Neuronal stem cell (in vitro differentiated cells): ENCODE measurements around the gene RTP2.

Source experiments
- DNase-seq: peaks from one replicate; pipeline ENCODE4 v3.0.0-alpha.2; 2013; ENCODE audit warnings: low spot score
- H2AFZ ChIP-seq: one replicate; pipeline ENCODE4 v1.6.1; 2013; ENCODE audit warnings: mild to moderate bottlenecking, low read length, inconsistent platforms
- H2AK5ac ChIP-seq: 2 replicates; pipeline ENCODE4 v1.6.1; 2013; ENCODE audit warnings: low read depth, mild to moderate bottlenecking, inconsistent platforms, low read length, moderate library complexity, mixed read lengths
- H2BK120ac ChIP-seq: 2 replicates; pipeline ENCODE4 v1.6.1; 2013; ENCODE audit warnings: low read depth, mild to moderate bottlenecking, inconsistent platforms, low read length, moderate library complexity, mixed read lengths
- H2BK12ac ChIP-seq: one replicate; pipeline ENCODE4 v1.6.1; 2013; ENCODE audit warnings: low read length, inconsistent platforms
- H2BK15ac ChIP-seq: 2 replicates; pipeline ENCODE4 v1.6.1; 2013; ENCODE audit warnings: mild to moderate bottlenecking, low read length, inconsistent platforms, mixed read lengths
- H2BK5ac ChIP-seq: one replicate; pipeline ENCODE4 v1.6.1; 2013; ENCODE audit warnings: inconsistent platforms, mild to moderate bottlenecking, low read length, moderate library complexity
- H3K14ac ChIP-seq: one replicate; pipeline ENCODE4 v1.6.1; 2013; ENCODE audit warnings: low read length, inconsistent platforms
- H3K18ac ChIP-seq: 2 replicates; pipeline ENCODE4 v1.6.1; 2013; ENCODE audit warnings: low read length, inconsistent platforms
- H3K23ac ChIP-seq: 2 replicates; pipeline ENCODE4 v1.6.1; 2013; ENCODE audit warnings: low read depth, mild to moderate bottlenecking, mixed read lengths, low read length, inconsistent platforms; ENCODE audit not compliant: poor library complexity
- H3K27ac ChIP-seq: replicated peaks from 3 replicates; pipeline ENCODE4 v1.5.1; 2013; ENCODE audit warnings: low read length, inconsistent platforms
- H3K27me3 ChIP-seq, 3 experiments: 2 replicates each; pipeline ENCODE4 v1.6.1; 2013; ENCODE audit warnings: low read length in 3 of 3, mild to moderate bottlenecking in 2 of 3, inconsistent platforms in 1 of 3, low read depth in 1 of 3, mixed read lengths in 1 of 3, moderate library complexity in 1 of 3; ENCODE audit not compliant: control insufficient read depth in 3 of 3, insufficient read depth in 3 of 3
- H3K36me3 ChIP-seq, 2 donors: replicated peaks in 1 of 2; 2 replicates each; pipeline ENCODE4 v1.6.1; 2013; ENCODE audit warnings: low read length in 2 of 2; ENCODE audit not compliant: control insufficient read depth in 2 of 2, insufficient read depth in 2 of 2
- H3K4ac ChIP-seq: 2 replicates; pipeline ENCODE4 v1.6.1; 2013; ENCODE audit warnings: inconsistent platforms, mild to moderate bottlenecking, low read length, moderate library complexity
- H3K4me1 ChIP-seq, 2 donors: 1 replicate in 1 of 2; 2 replicates in 1 of 2; pipeline ENCODE4 v1.6.1; 2013; ENCODE audit warnings: low read length in 2 of 2, low read depth in 1 of 2; ENCODE audit not compliant: control insufficient read depth in 2 of 2, insufficient read depth in 1 of 2
- H3K4me2 ChIP-seq: one replicate; pipeline ENCODE4 v1.6.1; 2013; ENCODE audit warnings: mild to moderate bottlenecking, low read length, inconsistent platforms; ENCODE audit not compliant: insufficient read depth, poor library complexity, severe bottlenecking
- H3K4me3 ChIP-seq, 2 donors: 2 replicates each; pipeline ENCODE4 v1.5.1; 2013; ENCODE audit warnings: low read length in 2 of 2, mild to moderate bottlenecking in 2 of 2, inconsistent platforms in 1 of 2, moderate library complexity in 1 of 2
- H3K79me1 ChIP-seq: one replicate; pipeline ENCODE4 v1.6.1; 2013; ENCODE audit warnings: low read depth, mild to moderate bottlenecking, inconsistent platforms, low read length, moderate library complexity
- H3K9ac ChIP-seq: one replicate; pipeline ENCODE4 v1.6.1; 2013; ENCODE audit warnings: mild to moderate bottlenecking, low read depth, low read length, inconsistent platforms; ENCODE audit not compliant: poor library complexity
- H3K9me3 ChIP-seq, 2 donors: replicated peaks in 1 of 2; 2 replicates each; pipeline versions ENCODE3 to v1.6.1; 2013; ENCODE audit warnings: low read length in 2 of 2, mild to moderate bottlenecking in 2 of 2, inconsistent platforms in 1 of 2, low read depth in 1 of 2, mixed read lengths in 1 of 2, moderate library complexity in 1 of 2; ENCODE audit not compliant: control insufficient read depth in 2 of 2, insufficient read depth in 1 of 2
- H4K8ac ChIP-seq: one replicate; pipeline ENCODE4 v1.6.1; 2013; ENCODE audit warnings: low read depth, mild to moderate bottlenecking, inconsistent platforms, low read length, moderate library complexity
- H4K91ac ChIP-seq: one replicate; pipeline ENCODE4 v1.6.1; 2013; ENCODE audit warnings: low read length, low read depth, mild to moderate bottlenecking, inconsistent platforms; ENCODE audit not compliant: poor library complexity
- WGBS, 2 donors: extraction: QIAGEN DNeasy Blood & Tissue Kit; methylation state at CpG; one replicate each; pipeline ENCODE4 v1.1.7; 2013; ENCODE audit warnings: missing lambda C conversion rate in 2 of 2, mixed read lengths in 1 of 2; ENCODE audit not compliant: insufficient read length in 2 of 2, insufficient replicate concordance in 1 of 2; ENCODE audit errors: extremely low coverage in 2 of 2; 5-methylcytosine and 5-hydroxymethylcytosine counted together

Gene RTP2

DNA sequence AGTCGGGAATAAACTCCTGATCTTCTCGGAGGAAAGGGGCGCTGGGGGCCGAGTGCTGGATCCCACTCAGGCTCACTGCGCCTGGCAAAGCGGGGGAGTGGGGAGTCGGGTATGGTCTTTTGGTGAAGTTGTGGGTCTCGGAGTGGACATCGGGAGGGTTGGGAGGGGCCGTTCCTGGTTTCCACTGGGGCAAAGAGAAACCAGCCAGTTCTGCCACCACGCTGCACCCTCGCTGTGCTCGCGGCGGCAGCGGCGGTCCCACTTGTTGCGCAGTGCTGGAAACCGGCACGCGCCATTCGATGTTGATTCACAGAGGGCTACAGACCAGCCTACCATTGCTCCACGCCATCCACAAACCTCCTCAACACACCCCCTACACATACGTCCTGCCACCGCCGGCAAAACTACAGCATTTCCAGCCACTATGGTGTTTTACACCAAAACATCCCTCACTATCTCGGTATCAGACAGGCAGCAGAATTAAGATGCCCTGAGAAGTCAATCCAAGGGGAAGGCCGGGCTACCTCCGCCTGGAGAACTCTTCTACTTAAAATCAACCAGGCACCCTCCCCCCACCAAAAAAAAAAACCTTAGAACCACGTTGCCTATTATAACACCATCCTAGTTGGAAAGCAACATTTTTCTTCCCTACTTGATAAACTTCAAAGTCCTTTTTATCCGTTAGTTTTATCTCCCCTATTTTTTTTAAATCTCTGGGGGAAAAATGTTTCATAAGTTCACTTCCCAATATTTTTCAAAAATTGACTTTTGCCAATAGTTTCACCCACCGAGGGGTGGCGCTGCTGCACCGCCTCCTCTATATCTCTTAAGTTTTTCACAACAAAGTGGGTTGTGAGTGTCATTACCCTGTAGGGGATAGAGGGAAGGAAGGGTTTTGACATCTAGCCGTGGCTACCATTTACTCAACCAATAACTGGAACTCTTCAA lies 39.3 kb upstream of the RTP2 start:
- Histone ChIP-seq H4K91ac (no peak overlapping the region), H3K27me3 (peaks cover 0 to 5% (median 0%) of the 10 kb centered on the region in 3 experiments), H2BK5ac (no peak overlapping the region), H3K18ac (peak overlapping the region; percentile 76), H2BK120ac (no peak overlapping the region), H3K9ac (peak overlapping the region; percentile 74), H2BK15ac (no peak overlapping the region), H3K4me2 (peak overlapping the region; percentile 97), H3K27ac (no peak overlapping the region), H3K9me3 (no peaks in the 10 kb centered on the region), H3K4ac (no peak overlapping the region), H3K4me3 (peak overlapping the region; percentile 25 to 74), H3K14ac (peak overlapping the region; percentile 73), H2AFZ (peak overlapping the region; percentile 81), H2BK12ac (peak overlapping the region; percentile 65), H3K4me1 (peaks cover 11 to 12% of the 10 kb centered on the region in 2 donors), H2AK5ac (no peak overlapping the region), H4K8ac (no peak overlapping the region), H3K23ac (no peak overlapping the region), H3K79me1 (no peaks in the 10 kb centered on the region), H3K36me3 (no peaks in the 10 kb centered on the region)
- DNase-seq = peak; percentile 67
- no CpG with 5 or more reads among the region's 35 CpGs for WGBS, 2 donors

DNA sequence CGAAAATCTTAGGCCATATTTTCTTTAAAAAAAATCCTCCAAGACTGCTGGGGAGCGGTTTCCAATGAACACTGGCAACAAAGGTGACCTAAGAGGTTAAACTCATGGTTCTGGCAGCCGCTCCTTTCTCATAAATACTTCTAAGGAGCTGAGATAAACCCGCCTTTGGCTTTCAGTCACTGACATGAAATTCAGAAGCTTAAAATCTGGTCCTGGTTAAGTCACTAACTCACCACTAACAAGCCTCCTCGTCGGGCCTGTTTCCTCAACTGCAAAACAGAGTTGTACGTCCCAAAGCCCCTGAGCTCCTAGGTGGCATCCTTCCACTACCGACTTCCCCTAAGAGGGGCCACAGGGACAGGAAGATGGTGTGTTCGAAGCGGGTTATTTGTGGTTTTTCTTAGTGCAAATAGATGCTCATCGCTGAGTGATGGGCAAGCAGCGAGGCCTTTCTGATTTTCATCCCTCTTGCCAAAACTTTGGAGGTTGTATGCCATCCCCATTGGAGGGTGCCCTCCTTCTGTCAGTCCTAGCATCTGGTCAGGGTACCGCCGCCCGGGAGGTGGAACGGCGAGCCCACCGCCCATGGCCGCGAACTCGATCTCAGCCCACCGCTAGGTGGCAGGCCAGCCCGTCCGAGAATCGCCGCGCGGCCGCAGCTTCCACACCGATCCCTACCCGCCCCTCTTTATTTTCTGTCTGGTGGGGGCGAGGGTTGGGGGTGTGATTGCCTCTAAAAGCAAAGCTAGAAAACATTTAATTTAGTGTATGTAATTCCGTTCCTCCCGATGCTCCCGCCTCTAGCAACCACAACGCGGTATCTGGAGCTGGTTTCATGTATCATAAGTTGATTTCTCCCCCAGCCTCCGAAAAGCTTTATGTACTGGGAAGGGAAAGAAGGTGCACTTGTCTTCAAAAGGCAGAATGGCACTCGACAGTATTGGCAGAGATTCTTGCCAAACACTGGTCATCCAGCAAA lies 38.4 kb upstream of the RTP2 start:
- no peak overlapping the region for H3K4ac ChIP-seq
- no peak overlapping the region for H2AK5ac ChIP-seq
- H2BK5ac ChIP-seq = no peak overlapping the region
- no peak overlapping the region for H4K91ac ChIP-seq
- H3K4me1 ChIP-seq = peaks cover 11 to 14% of the 10 kb centered on the region in 2 donors
- H3K18ac ChIP-seq = no peak overlapping the region
- no peak overlapping the region for H3K14ac ChIP-seq
- no CpG with 5 or more reads among the region's 39 CpGs for WGBS, 2 donors
- H3K9me3 ChIP-seq = no peaks in the 10 kb centered on the region
- H2AFZ ChIP-seq = peak overlapping the region; percentile 81
- peak overlapping the region; percentile 54 to 74 for H3K4me3 ChIP-seq
- H3K23ac ChIP-seq = no peak overlapping the region
- no peaks in the 10 kb centered on the region for H3K79me1 ChIP-seq
- peak; percentile 59 for DNase-seq
- no peak overlapping the region for H2BK12ac ChIP-seq
- no peaks in the 10 kb centered on the region for H3K36me3 ChIP-seq
- H3K4me2 ChIP-seq = peak overlapping the region; percentile 97
- H2BK120ac ChIP-seq = no peak overlapping the region
- no peak overlapping the region for H3K9ac ChIP-seq
- H3K27ac ChIP-seq = no peak overlapping the region
- H3K27me3 ChIP-seq = peaks cover 0 to 8% (median 0%) of the 10 kb centered on the region in 3 experiments
- no peak overlapping the region for H4K8ac ChIP-seq
- H2BK15ac ChIP-seq = no peak overlapping the region

DNA sequence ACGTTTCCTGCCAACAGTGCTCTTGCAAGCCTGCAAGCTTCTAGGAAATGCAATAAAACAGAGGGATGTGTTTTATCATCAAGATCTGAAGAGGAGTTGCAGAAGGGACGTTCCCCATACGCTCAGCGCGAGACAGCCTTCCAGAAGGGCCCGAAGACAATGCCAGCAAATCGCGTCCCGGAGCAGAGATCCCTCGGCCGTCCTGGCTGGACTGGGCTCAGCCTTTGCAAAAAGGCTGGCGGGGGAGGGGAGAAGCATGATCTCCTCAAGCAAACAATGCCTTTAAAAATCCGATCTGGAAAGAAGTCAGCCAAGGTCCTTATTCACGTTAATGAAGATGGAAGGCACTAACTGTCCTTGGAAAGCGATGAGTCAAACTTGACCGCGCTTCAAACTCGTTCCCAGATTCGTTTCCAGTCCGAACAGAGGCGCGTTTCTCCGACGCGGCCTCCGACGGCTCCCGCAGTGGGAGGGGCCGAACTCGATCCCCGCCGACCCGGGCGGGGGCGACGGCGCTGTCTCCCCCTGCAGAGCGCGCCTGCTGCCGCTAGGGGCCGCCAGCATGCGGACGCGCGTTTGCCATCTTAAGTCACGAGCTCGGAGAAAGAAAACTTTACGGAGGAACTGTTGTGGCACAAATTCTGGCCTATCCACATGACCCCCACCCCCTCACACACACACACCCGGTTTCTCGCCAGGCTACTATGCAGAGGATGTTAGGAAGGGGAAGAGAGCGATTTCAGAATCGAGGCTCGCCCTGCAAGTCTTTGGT lies 37.4 kb upstream of the RTP2 start:
- Histone ChIP-seq H3K4me3 (peak overlapping the region; percentile 54 to 62), H3K9ac (peak overlapping the region; percentile 65), H2BK15ac (no peak overlapping the region), H3K36me3 (no peaks in the 10 kb centered on the region), H2BK12ac (no peak overlapping the region), H3K18ac (peak overlapping the region; percentile 74), H3K14ac (no peak overlapping the region), H3K4ac (no peak overlapping the region), H4K8ac (no peak overlapping the region), H3K9me3 (no peaks in the 10 kb centered on the region), H3K23ac (peak overlapping the region; percentile 21), H3K4me1 (peaks cover 11 to 14% of the 10 kb centered on the region in 2 donors), H2BK120ac (no peak overlapping the region), H3K27me3 (peaks cover 0 to 8% (median 0%) of the 10 kb centered on the region in 3 experiments), H2AK5ac (no peak overlapping the region), H3K27ac (no peak overlapping the region), H4K91ac (no peak overlapping the region), H2BK5ac (no peak overlapping the region), H2AFZ (peak overlapping the region; percentile 81), H3K4me2 (peak overlapping the region; percentile 96), H3K79me1 (no peaks in the 10 kb centered on the region)
- no CpG with 5 or more reads among the region's 53 CpGs for WGBS, 2 donors
- peak; percentile 83 for DNase-seq
